ENCODE measurements around the gene GPR143. TPM values are rescaled to one million over a fixed set of nuclear protein-coding genes. Genes with fewer than 3 reads are reported as not detected.

GPR143 gene
- total RNA-seq, 1 donor from 2014 or later: not detected

GRCh38 chrX:9729171-9729885, 36.3 kb downstream of the GPR143 start:
- intact Hi-C loops (cut with DNase I): no loop called here
- ATAC-seq (ENCODE audit: poor library complexity) (no peak), DNase-seq (no peak)

- intact Hi-C loops (cut with DNase I): no loop called here
These were observed 37.4 kb downstream of the GPR143 start for GRCh38 chrX:9728261-9728660.

GRCh38 chrX:9724711-9725110, 40.9 kb downstream of the GPR143 start:
- DNase-seq (no peak), ATAC-seq (ENCODE audit: poor library complexity) (no peak)
- intact Hi-C loops (cut with DNase I): no loop called here

More at GRCh38 chrX:9728261-9728660, 37.4 kb downstream of the GPR143 start:
- no peak for ATAC-seq (ENCODE audit: poor library complexity)
- no peak for DNase-seq

- DNase-seq: no peak
- ATAC-seq (ENCODE audit: poor library complexity): no peak
- intact Hi-C loops (cut with DNase I): no loop called here
These were observed 48.3 kb downstream of the GPR143 start for GRCh38 chrX:9717376-9717775.

GRCh38 chrX:9710332-9710731, 55.3 kb downstream of the GPR143 start:
- intact Hi-C loops (cut with DNase I): no loop called here
- DNase-seq (no peak), ATAC-seq (ENCODE audit: poor library complexity) (no peak)

GRCh38 chrX:9708923-9709553, 56.6 kb downstream of the GPR143 start:
- peak; percentile 82 for DNase-seq
- ATAC-seq (ENCODE audit: poor library complexity): peak; percentile 90
- intact Hi-C loops (cut with DNase I): loop anchor here (10.0 kb wide), 1 partner anchor 364 kb away; no protein-coding TSS in a partner anchor

GRCh38 chrX:9708086-9708485, 57.6 kb downstream of the GPR143 start:
- intact Hi-C loops (cut with DNase I): loop anchor here (10.0 kb wide), 1 partner anchor 363 kb away; no protein-coding TSS in a partner anchor
- ATAC-seq (ENCODE audit: poor library complexity) (no peak), DNase-seq (no peak)

- DNase-seq (no peak), ATAC-seq (ENCODE audit: poor library complexity) (no peak)
- intact Hi-C loops (cut with DNase I): loop anchor here (10.0 kb wide), 1 partner anchor 363 kb away; no protein-coding TSS in a partner anchor
These were observed 58.2 kb downstream of the GPR143 start for GRCh38 chrX:9707306-9708033.

GRCh38 chrX:9706421-9706820, 59.2 kb downstream of the GPR143 start:
- DNase-seq (no peak), ATAC-seq (ENCODE audit: poor library complexity) (no peak)
- intact Hi-C loops (cut with DNase I): loop anchor here (10.0 kb wide), 1 partner anchor 362 kb away; no protein-coding TSS in a partner anchor

GRCh38 chrX:9704876-9705465, 60.7 kb downstream of the GPR143 start:
- no peak for DNase-seq
- intact Hi-C loops (cut with DNase I): loop anchor here (10.0 kb wide), 1 partner anchor 360 kb away; no protein-coding TSS in a partner anchor

GRCh38 chrX:9703406-9703805, 62.2 kb downstream of the GPR143 start:
- no peak for DNase-seq
- ATAC-seq (ENCODE audit: poor library complexity): no peak
- intact Hi-C loops (cut with DNase I): loop anchor here (10.0 kb wide), 1 partner anchor 359 kb away; no protein-coding TSS in a partner anchor

More at GRCh38 chrX:9704876-9705465, 60.7 kb downstream of the GPR143 start:
- ATAC-seq (ENCODE audit: poor library complexity): no peak

- no peak for DNase-seq
- ATAC-seq (ENCODE audit: poor library complexity): no peak
- intact Hi-C loops (cut with DNase I): loop anchor here (10.0 kb wide), 1 partner anchor 357 kb away; no protein-coding TSS in a partner anchor
These were observed 63.9 kb downstream of the GPR143 start for GRCh38 chrX:9701790-9702189.

GRCh38 chrX:9700555-9700954, 65.1 kb downstream of the GPR143 start:
- ATAC-seq (ENCODE audit: poor library complexity) (no peak), DNase-seq (no peak)
- intact Hi-C loops (cut with DNase I): loop anchor here (10.0 kb wide), 1 partner anchor 356 kb away; no protein-coding TSS in a partner anchor

- ATAC-seq (ENCODE audit: poor library complexity) (no peak), DNase-seq (no peak)
- intact Hi-C loops (cut with DNase I): no loop called here
These were observed 67.1 kb downstream of the GPR143 start for GRCh38 chrX:9698576-9698975.

GRCh38 chrX:9693307-9694001, 72.2 kb downstream of the GPR143 start:
- intact Hi-C loops (cut with DNase I): no loop called here
- DNase-seq: no peak
- no peak for ATAC-seq (ENCODE audit: poor library complexity)

GRCh38 chrX:9690046-9690445, 75.6 kb downstream of the GPR143 start:
- ATAC-seq (ENCODE audit: poor library complexity) (no peak), DNase-seq (no peak)
- intact Hi-C loops (cut with DNase I): no loop called here

- intact Hi-C loops (cut with DNase I): loop anchor here (10.0 kb wide), 1 partner anchor 224 kb away; the partner anchor contains the start of gene TBL1X
- ATAC-seq (ENCODE audit: poor library complexity) (no peak), DNase-seq (no peak)
These were observed 76.8 kb downstream of the GPR143 start for GRCh38 chrX:9688833-9689232.

GRCh38 chrX:9687899-9688298, 77.7 kb downstream of the GPR143 start:
- intact Hi-C loops (cut with DNase I): loop anchor here (10.0 kb wide), 1 partner anchor 223 kb away; the partner anchor contains the start of gene TBL1X
- DNase-seq (no peak), ATAC-seq (ENCODE audit: poor library complexity) (no peak)
